GM12873 (cell line): ENCODE measurements around the gene ATG9A.

Experiments used
- TF ChIP-seq, protein P1 (sequence below): IDR thresholded peaks from 2 replicates; pipeline ENCODE4 v1.5.1; 2012; ENCODE audit warnings: low read depth, mild to moderate bottlenecking, moderate library complexity, low read length, control low read depth; ENCODE audit not compliant: insufficient read depth; ENCODE audit errors: missing control alignments

The ATG9A gene

DNA sequence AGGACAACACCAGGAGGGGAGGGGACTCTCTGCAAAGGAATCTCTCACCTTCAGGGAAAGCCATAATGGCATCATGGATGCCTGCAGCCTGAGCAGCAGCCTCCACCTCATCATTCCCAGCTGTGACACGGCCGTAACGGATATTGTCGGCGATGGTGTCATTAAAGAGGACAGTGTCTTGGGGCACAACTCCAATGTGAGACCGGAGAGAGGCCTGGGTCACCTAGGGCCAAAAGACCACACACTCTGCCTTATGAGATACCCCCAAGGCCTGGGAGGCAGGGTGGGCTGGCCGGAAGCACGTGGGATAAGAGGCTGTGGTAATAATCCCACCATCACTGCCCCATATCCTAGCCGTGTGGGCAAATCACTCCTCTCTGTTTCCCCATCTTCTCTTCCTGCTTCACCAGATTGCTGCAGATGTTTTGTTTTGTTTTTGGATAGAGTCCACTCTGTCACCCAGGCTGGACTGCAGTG lies 18.5 kb downstream of the ATG9A start:
- TF ChIP-seq, protein P1, sequence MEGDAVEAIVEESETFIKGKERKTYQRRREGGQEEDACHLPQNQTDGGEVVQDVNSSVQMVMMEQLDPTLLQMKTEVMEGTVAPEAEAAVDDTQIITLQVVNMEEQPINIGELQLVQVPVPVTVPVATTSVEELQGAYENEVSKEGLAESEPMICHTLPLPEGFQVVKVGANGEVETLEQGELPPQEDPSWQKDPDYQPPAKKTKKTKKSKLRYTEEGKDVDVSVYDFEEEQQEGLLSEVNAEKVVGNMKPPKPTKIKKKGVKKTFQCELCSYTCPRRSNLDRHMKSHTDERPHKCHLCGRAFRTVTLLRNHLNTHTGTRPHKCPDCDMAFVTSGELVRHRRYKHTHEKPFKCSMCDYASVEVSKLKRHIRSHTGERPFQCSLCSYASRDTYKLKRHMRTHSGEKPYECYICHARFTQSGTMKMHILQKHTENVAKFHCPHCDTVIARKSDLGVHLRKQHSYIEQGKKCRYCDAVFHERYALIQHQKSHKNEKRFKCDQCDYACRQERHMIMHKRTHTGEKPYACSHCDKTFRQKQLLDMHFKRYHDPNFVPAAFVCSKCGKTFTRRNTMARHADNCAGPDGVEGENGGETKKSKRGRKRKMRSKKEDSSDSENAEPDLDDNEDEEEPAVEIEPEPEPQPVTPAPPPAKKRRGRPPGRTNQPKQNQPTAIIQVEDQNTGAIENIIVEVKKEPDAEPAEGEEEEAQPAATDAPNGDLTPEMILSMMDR: no peak

DNA sequence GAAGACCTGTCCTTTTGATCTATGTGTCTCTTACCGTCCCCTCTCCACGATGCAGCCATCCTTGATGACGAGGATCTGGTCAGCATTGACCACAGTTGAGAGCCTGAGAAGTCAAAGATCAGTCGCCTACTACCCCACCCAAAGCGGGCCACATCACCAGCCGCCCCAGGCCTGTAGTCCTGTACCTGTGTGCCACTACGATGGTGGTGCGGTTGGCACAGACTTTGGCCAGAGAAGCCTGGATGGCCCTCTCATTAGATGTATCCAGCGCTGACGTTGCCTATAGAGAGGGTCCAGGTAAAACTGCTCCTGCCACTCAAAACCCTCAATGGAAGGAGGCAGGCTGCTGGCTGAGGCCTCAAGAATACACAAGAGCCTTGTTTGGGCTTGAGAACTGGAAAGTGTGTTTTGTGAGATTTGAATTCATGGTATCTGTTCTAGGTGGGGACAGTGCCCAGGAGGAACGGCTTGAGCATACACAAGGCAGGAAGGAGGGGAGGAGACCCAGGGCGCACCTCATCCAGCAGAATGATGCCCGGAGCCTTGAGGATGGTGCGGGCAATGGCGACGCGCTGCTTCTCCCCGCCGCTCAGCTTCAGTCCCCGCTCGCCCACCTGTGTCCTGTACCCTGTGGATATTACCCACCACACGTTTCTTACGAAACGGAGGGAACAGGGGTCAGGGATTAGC lies 19.1 kb downstream of the ATG9A start:
- TF ChIP-seq, protein P1: no peak

DNA sequence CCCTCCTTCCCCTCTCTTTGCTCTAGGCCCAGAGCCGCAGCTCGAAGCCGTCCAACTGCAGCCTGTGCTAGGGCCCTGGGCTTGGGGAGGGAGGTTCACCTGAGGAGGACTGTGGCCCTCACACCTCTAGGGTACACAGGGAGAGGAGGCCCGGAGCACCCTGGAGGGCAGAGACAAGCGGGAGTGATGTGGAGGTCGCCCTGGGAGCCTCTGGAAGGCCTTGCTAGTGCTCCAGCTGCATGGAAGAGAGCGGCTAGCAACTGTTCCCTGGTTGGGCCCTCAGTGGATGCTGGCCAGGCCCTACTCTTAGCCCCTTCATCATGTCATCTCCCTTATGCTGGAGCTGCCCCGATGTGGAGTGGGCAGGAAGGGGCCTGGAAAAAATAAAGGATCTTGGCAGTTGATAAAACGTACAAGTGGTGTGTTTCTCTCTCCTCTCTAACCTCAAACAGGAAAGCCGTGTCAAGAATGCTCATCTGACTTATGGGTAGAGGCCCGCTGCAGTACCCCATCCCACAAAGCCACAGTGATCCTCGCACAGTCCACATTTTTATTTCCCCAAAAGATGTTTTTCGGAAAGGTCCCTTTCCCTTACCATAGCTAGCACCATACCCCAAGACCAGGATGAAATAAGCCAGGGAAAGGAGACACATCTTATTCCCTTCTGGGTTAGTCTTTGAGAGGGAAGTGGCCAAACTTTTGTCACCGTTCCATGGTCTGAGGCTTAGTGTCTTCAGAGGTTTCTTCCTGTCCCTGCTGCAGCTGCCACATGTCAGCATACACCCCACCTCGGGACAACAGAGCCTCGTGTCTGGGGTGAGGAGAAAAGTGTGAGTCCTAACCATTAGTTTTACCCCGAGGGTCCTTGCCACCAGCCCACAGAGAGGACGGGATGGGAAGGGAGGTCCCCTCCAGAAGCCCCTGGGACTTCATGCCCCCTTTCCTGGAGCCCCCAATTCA lies 19.9 kb downstream of the ATG9A start:
- TF ChIP-seq, protein P1: no peak

DNA sequence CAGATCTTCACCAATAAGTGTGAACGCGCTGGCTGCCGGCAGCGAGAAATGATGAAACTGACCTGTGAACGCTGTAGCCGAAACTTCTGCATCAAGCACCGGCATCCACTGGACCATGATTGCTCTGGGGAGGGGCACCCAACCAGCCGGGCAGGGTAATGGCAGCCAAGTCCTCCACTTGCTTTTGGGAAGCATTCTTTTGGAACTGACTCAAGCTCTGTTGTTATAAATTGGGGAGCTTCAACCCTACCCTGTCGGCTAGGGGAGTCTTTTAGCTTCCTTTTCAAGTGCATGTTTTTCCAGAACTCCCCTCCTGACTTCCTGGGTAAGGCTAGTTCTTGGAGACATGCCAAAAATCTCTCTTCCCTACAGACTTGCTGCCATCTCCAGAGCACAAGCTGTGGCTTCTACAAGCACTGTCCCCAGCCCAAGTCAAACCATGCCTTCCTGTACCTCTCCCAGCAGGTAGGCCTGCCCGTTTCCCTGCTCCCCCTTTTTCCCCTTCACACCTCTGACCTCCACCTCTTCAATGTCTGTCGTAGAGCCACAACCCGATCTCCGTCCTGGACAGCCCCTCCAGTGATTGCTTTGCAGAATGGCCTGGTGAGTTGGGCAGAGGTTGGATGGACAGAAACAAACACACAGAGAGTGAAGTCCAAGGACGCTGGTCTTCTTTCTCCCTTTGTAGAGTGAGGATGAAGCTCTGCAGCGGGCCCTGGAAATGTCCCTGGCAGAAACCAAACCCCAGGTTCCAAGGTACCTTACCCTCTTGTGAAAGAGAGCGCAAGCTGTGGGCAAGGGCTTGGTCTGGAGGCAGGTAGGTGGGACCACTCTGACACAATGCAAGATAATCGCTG lies 21.3 kb downstream of the ATG9A start:
- TF ChIP-seq, protein P1: no peak

DNA sequence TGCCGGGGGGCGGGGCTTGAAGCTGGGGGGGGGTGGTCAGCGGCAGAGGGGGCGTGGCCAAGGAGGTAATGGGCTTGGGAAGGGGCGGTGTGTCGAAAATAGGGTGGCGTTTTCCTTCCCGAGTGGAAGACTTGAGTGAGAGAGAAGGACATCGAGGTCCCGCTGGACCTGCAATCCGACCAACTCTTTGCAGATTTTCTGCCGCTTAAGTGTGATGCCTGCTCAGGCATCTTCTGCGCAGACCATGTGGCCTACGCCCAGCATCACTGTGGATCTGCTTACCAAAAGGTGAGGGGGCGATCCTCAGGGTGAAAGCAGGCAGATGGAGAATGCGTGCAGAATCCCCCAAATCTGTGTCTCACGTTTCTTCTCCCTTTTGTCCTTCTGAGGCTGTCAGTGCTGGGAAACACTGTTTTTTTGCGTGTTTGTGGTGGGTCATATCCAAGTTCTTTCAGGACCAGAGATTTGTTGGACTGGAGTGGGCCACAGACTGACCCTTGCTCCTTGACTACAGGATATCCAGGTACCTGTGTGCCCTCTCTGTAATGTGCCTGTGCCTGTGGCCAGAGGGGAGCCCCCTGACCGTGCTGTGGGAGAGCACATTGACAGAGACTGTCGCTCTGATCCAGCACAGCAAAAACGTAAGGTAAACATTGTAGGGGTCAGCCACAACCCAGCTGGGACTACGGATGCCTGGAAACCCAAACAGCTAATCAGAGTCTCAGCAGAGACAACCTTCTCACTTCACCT lies 22.1 kb downstream of the ATG9A start:
- TF ChIP-seq, protein P1: no peak

DNA sequence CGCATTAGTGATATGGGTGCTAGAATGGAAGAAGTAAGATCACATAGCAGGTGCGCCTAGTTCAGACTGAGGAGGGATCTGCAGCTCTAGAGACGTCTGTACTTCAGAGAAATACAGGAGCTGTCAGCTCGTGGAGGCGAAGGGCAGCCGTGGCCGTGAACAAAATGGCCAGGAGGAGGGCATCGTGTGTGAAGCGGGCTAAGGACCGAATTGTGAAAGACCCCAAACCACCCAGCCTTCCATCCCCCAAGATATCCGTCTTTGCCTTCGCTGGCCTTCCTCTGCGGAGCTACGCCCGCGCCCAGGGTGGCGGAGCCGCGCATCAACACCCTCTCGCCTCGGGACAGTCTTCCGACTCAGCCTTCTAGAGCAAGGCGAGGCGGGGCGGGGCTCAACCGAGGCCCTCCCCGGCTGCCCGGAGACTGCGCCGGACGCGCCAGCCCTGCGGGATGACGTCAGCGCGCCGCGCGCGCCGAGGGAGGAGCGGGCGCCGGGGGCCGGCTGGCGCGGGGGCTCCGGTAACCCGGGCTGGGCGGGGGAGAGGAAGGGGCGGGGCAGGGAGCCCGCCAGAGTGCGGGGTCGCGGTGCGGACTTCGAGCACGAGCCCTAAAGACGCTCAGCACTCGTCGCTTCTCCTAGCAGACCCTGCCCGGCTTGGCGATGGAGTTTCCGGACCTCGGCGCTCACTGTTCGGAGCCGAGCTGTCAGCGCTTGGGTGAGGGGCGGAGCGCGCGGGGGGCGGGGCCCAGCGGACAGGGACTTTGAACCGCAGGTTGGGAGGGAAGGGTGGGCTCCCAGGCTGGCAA lies 22.9 kb downstream of the ATG9A start, which contains the start of gene ZFAND2B:
Gene ZFAND2B, plus strand, starts transcription at position 455 of the 806 bp plus-strand sequence. Its CDS starts 206 bp downstream, at position 661.
- TF ChIP-seq, protein P1: peak; percentile 12
